ENCODE measurements around the gene SKIL. TPM values are rescaled to one million over a fixed set of nuclear protein-coding genes. Genes with fewer than 3 reads are reported as not detected.

Gene SKIL
- total RNA-seq, 1 donor from 2014 or later: 48.1 TPM

- Histone ChIP-seq H3K4me3 (no peak overlapping the region), H3K27me3 (no peaks in the 10 kb centered on the region), H3K27ac (no peak overlapping the region), H3K9me3 (no peaks in the 10 kb centered on the region), H3K4me1 (no peaks in the 10 kb centered on the region), H3K36me3 (peaks cover 0 to 26% of the 10 kb centered on the region in 2 donors)
- intact Hi-C loops (cut with DNase I): no loop called here
- DNase-seq (ENCODE audit: extremely low spot score in 2 of 2): no peak
- TF ChIP-seq POLR2AphosphoS5 (IDR thresholded peaks at IDR 0.05; ENCODE audit: insufficient read depth in 1 of 2, low read depth in 1 of 2) (no peak), POLR2A (IDR thresholded peaks at IDR 0.05) (no peak)
Measured at GRCh38 chr3:170391108-170391507, 33.6 kb downstream of the SKIL start.

- Histone ChIP-seq H3K9me3 (no peaks in the 10 kb centered on the region), H3K4me3 (no peak overlapping the region), H3K27me3 (no peaks in the 10 kb centered on the region), H3K36me3 (no peaks in the 10 kb centered on the region), H3K4me1 (no peaks in the 10 kb centered on the region), H3K27ac (no peak overlapping the region)
- DNase-seq (ENCODE audit: extremely low spot score in 2 of 2): no peak
- intact Hi-C loops (cut with DNase I): no loop called here
- TF ChIP-seq CTCF (IDR thresholded peaks at IDR 0.05) (no peak), POLR2AphosphoS5 (IDR thresholded peaks at IDR 0.05; ENCODE audit: insufficient read depth in 1 of 2, low read depth in 1 of 2) (no peak), POLR2A (IDR thresholded peaks at IDR 0.05) (no peak)
Measured at GRCh38 chr3:170397685-170398084, 40.2 kb downstream of the SKIL start.

- no peaks in the 10 kb centered on the region for H3K9me3 ChIP-seq
- no peak overlapping the region for H3K4me3 ChIP-seq
- no peaks in the 10 kb centered on the region for H3K4me1 ChIP-seq
- H3K36me3 ChIP-seq: no peaks in the 10 kb centered on the region
- intact Hi-C loops (cut with DNase I): loop anchor here (10.0 kb wide), 1 partner anchor 90 kb away; no protein-coding TSS in a partner anchor
- no peak overlapping the region for H3K27ac ChIP-seq
- no peak for TF ChIP-seq POLR2AphosphoS5 (IDR thresholded peaks at IDR 0.05; ENCODE audit: insufficient read depth in 1 of 2, low read depth in 1 of 2)
- TF ChIP-seq POLR2A (IDR thresholded peaks at IDR 0.05): no peak
- no peak for TF ChIP-seq CTCF (IDR thresholded peaks at IDR 0.05)
- H3K27me3 ChIP-seq: no peaks in the 10 kb centered on the region
- no peak for DNase-seq (ENCODE audit: extremely low spot score in 2 of 2)
Measured at GRCh38 chr3:170405101-170405500, 47.6 kb downstream of the SKIL start.

GRCh38 chr3:170410428-170411029 lies 53.0 kb downstream of the SKIL start:
- intact Hi-C loops (cut with DNase I): no loop called here
- Histone ChIP-seq H3K4me1 (no peaks in the 10 kb centered on the region), H3K9me3 (no peaks in the 10 kb centered on the region), H3K4me3 (no peak overlapping the region), H3K27ac (no peak overlapping the region), H3K27me3 (no peaks in the 10 kb centered on the region), H3K36me3 (no peaks in the 10 kb centered on the region)
- DNase-seq (ENCODE audit: extremely low spot score in 2 of 2): no peak
- TF ChIP-seq POLR2A (IDR thresholded peaks at IDR 0.05): no peak
- no peak for TF ChIP-seq POLR2AphosphoS5 (IDR thresholded peaks at IDR 0.05; ENCODE audit: insufficient read depth in 1 of 2, low read depth in 1 of 2)
- peak in 2 of 3 experiments; percentile 41 to 51 for TF ChIP-seq CTCF (IDR thresholded peaks at IDR 0.05)

DNA sequence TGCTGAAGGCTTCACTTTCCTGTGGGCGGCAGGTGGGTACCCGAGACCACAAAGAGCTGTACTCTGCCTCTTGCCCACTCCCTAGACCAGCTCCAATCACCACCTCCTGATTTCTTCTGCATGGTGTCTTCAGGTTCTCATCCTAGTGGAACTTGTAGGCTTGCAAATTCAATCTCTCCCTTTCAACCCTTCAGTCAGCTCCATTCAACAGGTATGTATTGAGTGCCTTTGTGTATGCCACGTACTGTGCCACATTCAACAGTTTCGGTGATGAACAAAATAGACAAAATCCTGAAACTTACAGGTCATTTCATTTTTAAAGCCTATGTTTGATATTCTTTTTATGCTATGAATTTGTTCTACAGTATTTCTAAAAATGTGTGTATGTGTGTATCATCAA lies 55.8 kb downstream of the SKIL start:
- no peaks in the 10 kb centered on the region for H3K36me3 ChIP-seq
- no peak overlapping the region for H3K27ac ChIP-seq
- H3K27me3 ChIP-seq: no peaks in the 10 kb centered on the region
- peaks cover 6% of the 10 kb centered on the region for H3K4me1 ChIP-seq
- no peak for DNase-seq (ENCODE audit: extremely low spot score in 2 of 2)
- H3K4me3 ChIP-seq: no peak overlapping the region
- intact Hi-C loops (cut with DNase I): no loop called here
- TF ChIP-seq POLR2AphosphoS5 (IDR thresholded peaks at IDR 0.05; ENCODE audit: insufficient read depth in 1 of 2, low read depth in 1 of 2): no peak
- no peak for TF ChIP-seq POLR2A (IDR thresholded peaks at IDR 0.05)
- no peak for TF ChIP-seq CTCF (IDR thresholded peaks at IDR 0.05)
- H3K9me3 ChIP-seq: no peaks in the 10 kb centered on the region
